Lung (tissue), 12 donors: ENCODE measurements around the gene DNAJC1. TPM values are rescaled to one million over a fixed set of nuclear protein-coding genes. Genes with fewer than 3 reads are reported as not detected.

Experiments used
- ATAC-seq: fragments of 200-7000 bp; cut with Tn5 transposase; one replicate; pipeline ENCODE4 v1.9.1; 2020; ENCODE audit warnings: moderate number of reproducible peaks; ENCODE audit not compliant: insufficient read depth, low FRiP score
- DNase-seq, 3 donors: peaks; one replicate each; pipeline ENCODE4 v3.0.0-alpha.2; 2013 to 2017
- H3K27ac ChIP-seq, 2 donors: one replicate each; pipeline ENCODE4 v1.5.1; 2013; ENCODE audit warnings: mild to moderate bottlenecking in 2 of 2, moderate library complexity in 2 of 2, control low read depth in 1 of 2, inconsistent platforms in 1 of 2, low read depth in 1 of 2, low read length in 1 of 2
- H3K27me3 ChIP-seq, 3 donors: one replicate each; pipeline ENCODE4 v1.5.1; 2013; ENCODE audit warnings: low read length in 2 of 3; ENCODE audit not compliant: control insufficient read depth in 3 of 3, insufficient read depth in 3 of 3
- H3K36me3 ChIP-seq, 4 donors: one replicate each; pipeline ENCODE4 v1.5.1; 2013; ENCODE audit warnings: low read length in 4 of 4, mild to moderate bottlenecking in 1 of 4, moderate library complexity in 1 of 4; ENCODE audit not compliant: control insufficient read depth in 4 of 4, insufficient read depth in 4 of 4
- H3K4me1 ChIP-seq, 5 donors: one replicate each; pipeline ENCODE4 v1.5.1; 2013; ENCODE audit warnings: low read length in 5 of 5, mild to moderate bottlenecking in 2 of 5, moderate library complexity in 1 of 5; ENCODE audit not compliant: control insufficient read depth in 5 of 5, insufficient read depth in 5 of 5
- H3K4me3 ChIP-seq: one replicate; pipeline ENCODE4 v1.5.1; 2013; ENCODE audit warnings: mild to moderate bottlenecking, control low read depth, moderate library complexity
- H3K9ac ChIP-seq, 2 donors: one replicate each; pipeline ENCODE4 v1.5.1; 2013; ENCODE audit warnings: low read length in 2 of 2, control low read depth in 1 of 2; ENCODE audit not compliant: insufficient read depth in 1 of 2
- H3K9me3 ChIP-seq, 4 donors: one replicate each; pipeline ENCODE4 v1.5.1; 2013; ENCODE audit warnings: low read length in 3 of 4, mild to moderate bottlenecking in 1 of 4, moderate library complexity in 1 of 4; ENCODE audit not compliant: control insufficient read depth in 4 of 4, insufficient read depth in 3 of 4
- whole genome bisulfite sequencing, 2 donors: extraction: QIAGEN DNeasy Blood & Tissue Kit; methylation state at CpG; one replicate each; pipeline ENCODE4 v1.1.7; 2013; 5-methylcytosine and 5-hydroxymethylcytosine counted together
- polyA plus RNA-seq, 2 donors: library from polyadenylated mRNA; stranded (reverse); fragments of 200-250 nt; gene quantifications; one replicate each; pipeline ENCODE4 v1.2.1, GENCODE V29; 2013
- total RNA-seq, 2 donors: library from RNA; depleted of rRNA in 1 of 2; stranded (reverse); fragments of >200 nt in 1 of 2; gene quantifications; one replicate each; pipeline ENCODE4 v1.2.1, GENCODE V29; 2014 to 2021
- TF ChIP-seq, protein P1 (sequence below): IDR thresholded peaks from 2 replicates; pipeline ENCODE4 v1.5.1; 2012; ENCODE audit warnings: mild to moderate bottlenecking; ENCODE audit errors: control extremely low read depth, extremely low read depth
- donor health status: control.
- donor health status: control.
- donor health status: Bipolar disorder and iron deficiency.
- donor health status: healthy.
- donor health status: DM: yes; HTN: yes; CAD: no.

The DNAJC1 gene
- total and polyA plus RNA-seq, 4 donors = 31.0 to 38.2 (median 35.6) TPM

DNA sequence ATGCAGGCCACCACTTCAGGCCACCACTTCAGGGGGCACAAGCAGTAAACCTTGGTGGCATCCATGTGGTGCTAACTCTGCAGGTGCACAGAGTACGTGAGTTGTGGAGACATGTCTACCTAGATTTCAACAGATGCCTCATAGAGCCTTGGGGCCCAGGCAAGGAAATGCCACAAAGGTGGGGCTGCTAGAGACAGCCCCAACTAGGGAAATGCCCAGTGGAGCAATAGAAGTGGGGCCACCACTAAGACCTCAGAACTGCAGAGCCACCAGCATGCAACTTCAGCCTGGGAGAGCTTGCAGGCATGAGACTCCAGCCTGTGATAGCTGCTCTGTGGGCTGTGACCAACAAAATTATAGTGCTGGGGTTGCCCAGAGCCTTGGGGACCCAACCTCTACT, 107.6 kb downstream of the DNAJC1 start:
- ATAC-seq (no peak), DNase-seq (no peak)
- H3K4me3 ChIP-seq = no peak overlapping the region
- TF ChIP-seq, protein P1, sequence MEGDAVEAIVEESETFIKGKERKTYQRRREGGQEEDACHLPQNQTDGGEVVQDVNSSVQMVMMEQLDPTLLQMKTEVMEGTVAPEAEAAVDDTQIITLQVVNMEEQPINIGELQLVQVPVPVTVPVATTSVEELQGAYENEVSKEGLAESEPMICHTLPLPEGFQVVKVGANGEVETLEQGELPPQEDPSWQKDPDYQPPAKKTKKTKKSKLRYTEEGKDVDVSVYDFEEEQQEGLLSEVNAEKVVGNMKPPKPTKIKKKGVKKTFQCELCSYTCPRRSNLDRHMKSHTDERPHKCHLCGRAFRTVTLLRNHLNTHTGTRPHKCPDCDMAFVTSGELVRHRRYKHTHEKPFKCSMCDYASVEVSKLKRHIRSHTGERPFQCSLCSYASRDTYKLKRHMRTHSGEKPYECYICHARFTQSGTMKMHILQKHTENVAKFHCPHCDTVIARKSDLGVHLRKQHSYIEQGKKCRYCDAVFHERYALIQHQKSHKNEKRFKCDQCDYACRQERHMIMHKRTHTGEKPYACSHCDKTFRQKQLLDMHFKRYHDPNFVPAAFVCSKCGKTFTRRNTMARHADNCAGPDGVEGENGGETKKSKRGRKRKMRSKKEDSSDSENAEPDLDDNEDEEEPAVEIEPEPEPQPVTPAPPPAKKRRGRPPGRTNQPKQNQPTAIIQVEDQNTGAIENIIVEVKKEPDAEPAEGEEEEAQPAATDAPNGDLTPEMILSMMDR = no peak
- peaks cover 3 to 15% (median 6%) of the 10 kb centered on the region in 4 donors for H3K36me3 ChIP-seq
- H3K9ac ChIP-seq = no peak overlapping the region
- no peaks in the 10 kb centered on the region for H3K27me3 ChIP-seq
- no peak overlapping the region for H3K27ac ChIP-seq
- 56 to 90% methylated on average over 1 of the region's 1 CpG for WGBS, 2 donors
- H3K9me3 ChIP-seq = peaks cover 3 to 8% (median 4%) of the 10 kb centered on the region in 4 donors
- peaks cover 0 to 5% (median 0%) of the 10 kb centered on the region in 5 donors for H3K4me1 ChIP-seq

DNA sequence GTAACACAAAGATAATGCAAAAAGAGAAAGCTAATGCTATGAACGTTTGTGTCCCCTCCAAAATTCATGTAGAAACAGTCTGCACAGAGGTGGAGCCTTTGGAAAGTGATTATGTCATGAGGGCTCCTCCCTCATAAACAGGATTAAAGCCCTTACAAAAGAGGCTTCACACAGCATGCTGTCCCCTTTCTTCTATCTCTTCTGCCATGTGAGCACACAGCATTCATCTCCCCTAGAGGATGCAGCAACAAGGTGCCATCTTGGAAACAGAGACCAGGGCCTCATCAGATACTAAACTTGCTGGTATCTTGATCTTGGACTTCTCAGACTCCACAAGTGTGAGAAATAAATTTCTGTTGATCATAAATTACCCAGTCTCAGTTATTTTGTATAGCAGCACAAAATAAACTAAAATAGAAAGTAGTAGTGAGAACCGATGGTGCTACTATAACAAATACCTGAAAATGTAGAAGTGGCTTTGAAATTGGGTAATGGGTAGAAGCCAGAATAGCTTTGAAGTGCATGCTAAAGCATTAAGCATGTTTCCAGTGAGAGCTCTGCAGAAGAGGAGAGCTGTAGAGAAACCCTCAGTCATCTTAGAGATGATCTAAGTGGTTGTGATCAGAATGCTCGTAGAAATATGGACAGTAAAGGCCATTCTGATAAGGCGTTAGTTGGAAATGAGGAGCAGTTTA, 108.7 kb downstream of the DNAJC1 start:
- no peak overlapping the region for H3K4me3 ChIP-seq
- no peak for ATAC-seq

DNA sequence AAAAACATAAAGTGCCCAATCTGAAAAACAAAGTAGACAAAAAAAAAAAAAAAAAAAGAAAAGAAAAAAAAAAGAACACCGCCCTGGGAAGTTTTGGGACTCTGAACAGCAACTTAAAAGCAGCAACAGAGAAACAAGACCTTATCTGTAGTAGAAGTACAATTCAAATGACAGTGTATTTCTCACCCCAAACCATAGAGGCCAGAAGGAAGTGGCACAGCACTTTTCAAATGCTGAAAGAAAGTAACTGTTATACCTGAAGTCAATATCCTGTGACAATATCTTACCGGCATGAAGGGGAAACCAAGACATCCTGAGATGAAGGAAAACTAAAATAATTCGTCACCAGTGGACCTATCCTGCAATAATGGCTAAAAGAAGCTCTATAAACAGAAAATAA, 112.1 kb downstream of the DNAJC1 start:
- no peaks in the 10 kb centered on the region for H3K27me3 ChIP-seq
- ATAC-seq (no peak), DNase-seq (no peak)
- H3K36me3 ChIP-seq = peaks cover 3 to 24% (median 8%) of the 10 kb centered on the region in 4 donors
- H3K9ac ChIP-seq = no peak overlapping the region
- H3K27ac ChIP-seq = no peak overlapping the region
- no peak overlapping the region for H3K4me3 ChIP-seq
- H3K4me1 ChIP-seq = peaks cover 0 to 5% (median 0%) of the 10 kb centered on the region in 5 donors
- WGBS, 2 donors = 88 to 95% methylated on average over 3 of the region's 3 CpGs
- H3K9me3 ChIP-seq = peaks cover 0 to 20% (median 4%) of the 10 kb centered on the region in 4 donors
- TF ChIP-seq, protein P1 = no peak

More for the DNA sequence above, 108.7 kb downstream of the DNAJC1 start:
- H3K9me3 ChIP-seq = peaks cover 3 to 12% (median 4%) of the 10 kb centered on the region in 4 donors
- peaks cover 3 to 18% (median 10%) of the 10 kb centered on the region in 4 donors for H3K36me3 ChIP-seq
- H3K4me1 ChIP-seq = peaks cover 0 to 5% (median 0%) of the 10 kb centered on the region in 5 donors
- H3K27me3 ChIP-seq = no peaks in the 10 kb centered on the region
- no peak overlapping the region for H3K27ac ChIP-seq
- WGBS, 2 donors = 83 to 85% methylated on average over 4 of the region's 4 CpGs
- H3K9ac ChIP-seq = no peak overlapping the region
- TF ChIP-seq, protein P1 = no peak
- DNase-seq = no peak
